GM19452 (cell line): ENCODE results near the gene GAA.

Source experiments
- ATAC-seq: cut with Tn5 transposase; IDR thresholded peaks from one replicate; pipeline ENCODE4 v1.9.1; 2021; ENCODE audit not compliant: unreplicated experiment

GAA gene

DNA sequence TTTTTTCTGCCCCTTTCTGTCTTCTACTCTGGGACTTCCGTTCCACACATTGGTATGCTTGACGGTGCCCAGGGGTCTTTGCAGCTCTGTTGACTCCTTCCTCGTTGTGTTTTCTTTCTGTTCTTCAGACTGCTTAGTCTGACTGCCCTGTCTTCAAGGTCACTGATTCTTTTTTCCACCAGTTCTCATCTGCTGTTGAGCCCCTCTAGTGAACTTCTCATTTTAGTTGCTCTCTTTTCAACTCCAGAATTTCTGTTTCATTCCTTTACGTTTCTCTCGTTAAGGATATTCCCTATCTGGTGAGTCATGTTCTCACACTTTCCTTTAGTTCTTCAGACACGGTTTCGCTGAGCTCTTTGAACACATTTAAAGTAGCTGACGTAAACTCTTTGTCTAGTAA is 13.8 kb downstream of the GAA start:
- no peak for ATAC-seq

DNA sequence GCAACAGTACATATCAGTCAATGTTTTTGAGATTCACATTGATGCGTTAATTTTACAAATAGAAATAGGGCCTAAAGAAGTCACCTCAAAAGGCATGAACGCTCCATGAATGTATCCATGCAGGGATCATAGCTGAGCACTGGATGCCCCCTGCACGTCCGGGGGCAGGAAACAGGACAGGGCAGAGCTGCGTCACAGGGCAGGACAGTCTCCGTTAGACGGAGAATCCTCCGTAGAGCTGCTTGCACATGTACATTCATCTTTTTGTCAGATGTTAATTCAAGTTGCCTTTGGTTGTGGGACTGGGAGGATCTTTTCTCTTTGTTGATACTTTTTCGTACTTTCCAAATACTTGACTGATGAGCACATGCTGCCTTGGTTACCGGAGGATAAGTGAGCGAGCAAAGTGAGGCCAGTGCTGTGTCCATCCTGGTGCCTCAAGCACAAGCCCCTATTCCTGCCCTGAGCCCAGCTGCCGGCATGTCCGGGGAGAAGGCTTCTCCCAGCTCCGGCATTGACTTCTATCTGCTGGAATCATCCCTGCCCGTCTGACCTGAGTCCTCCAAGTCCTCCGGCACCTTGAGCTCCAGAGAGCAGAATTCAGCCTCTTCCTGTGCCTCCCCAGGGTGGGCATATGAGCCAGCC is 15.0 kb downstream of the GAA start:
- ATAC-seq = no peak

DNA sequence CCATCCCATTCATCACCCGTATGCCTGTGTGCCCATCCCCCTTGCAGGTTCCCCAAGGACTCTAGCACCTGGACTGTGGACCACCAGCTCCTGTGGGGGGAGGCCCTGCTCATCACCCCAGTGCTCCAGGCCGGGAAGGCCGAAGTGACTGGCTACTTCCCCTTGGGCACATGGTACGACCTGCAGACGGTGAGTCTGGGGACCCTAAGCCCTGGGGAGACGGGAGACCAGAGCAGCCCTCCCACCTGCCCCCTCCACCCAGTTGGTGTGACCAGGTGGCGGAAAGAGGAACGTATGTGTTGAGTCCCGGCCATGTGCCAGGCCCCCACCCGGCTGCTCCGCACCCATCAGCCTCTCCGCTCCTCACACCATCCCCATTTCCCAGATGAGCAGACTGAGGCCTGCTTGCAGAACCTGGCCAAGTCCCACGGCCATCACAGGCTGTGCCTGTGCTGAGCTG is 15.6 kb downstream of the GAA start:
- ATAC-seq = no peak

DNA sequence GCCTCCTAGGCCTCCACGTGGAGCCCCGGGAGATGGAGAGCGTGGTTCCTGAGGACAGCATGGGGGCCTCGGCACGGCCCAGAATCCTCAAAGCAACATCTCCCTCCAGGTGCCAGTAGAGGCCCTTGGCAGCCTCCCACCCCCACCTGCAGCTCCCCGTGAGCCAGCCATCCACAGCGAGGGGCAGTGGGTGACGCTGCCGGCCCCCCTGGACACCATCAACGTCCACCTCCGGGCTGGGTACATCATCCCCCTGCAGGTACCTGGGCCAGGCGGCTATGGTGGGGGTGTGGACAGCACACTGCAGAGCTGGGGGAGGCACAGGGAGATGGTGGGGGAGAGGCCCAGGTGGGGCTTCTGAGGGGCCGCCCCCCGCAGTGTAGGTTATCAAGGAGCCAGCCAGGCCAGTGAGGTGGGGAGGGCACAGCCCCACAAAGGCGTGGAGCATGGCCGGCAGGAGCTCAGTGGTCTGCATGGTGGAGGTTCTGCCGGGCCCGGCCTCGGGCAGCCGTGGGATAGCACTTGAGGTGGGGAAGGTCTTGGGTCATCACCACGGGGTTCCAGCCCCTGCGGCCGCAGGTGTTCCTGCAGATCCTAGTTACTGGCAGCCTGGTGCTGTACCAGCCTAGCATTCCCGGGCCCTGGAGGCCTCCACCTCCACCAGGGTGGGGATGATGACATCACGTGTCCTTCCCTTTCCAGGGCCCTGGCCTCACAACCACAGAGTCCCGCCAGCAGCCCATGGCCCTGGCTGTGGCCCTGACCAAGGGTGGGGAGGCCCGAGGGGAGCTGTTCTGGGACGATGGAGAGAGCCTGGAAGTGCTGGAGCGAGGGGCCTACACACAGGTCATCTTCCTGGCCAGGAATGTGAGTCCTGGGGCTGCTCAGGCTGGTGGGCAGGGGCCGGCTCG is 16.4 kb downstream of the GAA start:
- no peak for ATAC-seq

DNA sequence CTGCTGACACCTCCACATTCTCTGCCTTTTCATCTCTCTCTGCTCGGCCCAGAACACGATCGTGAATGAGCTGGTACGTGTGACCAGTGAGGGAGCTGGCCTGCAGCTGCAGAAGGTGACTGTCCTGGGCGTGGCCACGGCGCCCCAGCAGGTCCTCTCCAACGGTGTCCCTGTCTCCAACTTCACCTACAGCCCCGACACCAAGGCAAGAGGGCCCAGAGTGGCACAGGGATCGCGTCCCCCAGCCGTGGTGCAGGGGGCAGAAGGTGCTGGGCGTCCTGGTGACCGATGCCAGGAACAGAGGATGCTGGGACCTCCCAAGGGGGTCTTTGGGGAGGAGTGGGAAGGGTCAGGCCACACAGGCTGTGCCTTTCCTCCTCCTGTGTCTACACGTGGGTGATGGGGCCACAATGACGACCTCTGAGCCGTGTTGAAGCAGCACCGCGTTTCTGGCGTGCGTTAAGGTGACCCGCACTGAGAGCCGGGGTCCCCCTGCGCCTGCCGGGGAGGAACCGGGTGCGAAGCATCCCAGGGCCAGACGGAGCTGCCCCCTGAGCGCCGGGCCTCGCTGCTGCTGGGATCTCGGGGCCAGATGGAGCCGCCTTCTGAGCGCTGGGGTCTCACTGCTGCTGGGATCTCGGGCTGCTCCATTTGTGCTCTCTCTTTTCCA is 17.4 kb downstream of the GAA start:
- no peak for ATAC-seq

DNA sequence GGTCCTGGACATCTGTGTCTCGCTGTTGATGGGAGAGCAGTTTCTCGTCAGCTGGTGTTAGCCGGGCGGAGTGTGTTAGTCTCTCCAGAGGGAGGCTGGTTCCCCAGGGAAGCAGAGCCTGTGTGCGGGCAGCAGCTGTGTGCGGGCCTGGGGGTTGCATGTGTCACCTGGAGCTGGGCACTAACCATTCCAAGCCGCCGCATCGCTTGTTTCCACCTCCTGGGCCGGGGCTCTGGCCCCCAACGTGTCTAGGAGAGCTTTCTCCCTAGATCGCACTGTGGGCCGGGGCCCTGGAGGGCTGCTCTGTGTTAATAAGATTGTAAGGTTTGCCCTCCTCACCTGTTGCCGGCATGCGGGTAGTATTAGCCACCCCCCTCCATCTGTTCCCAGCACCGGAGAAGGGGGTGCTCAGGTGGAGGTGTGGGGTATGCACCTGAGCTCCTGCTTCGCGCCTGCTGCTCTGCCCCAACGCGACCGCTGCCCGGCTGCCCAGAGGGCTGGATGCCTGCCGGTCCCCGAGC is 17.9 kb downstream of the GAA start:
- no peak for ATAC-seq

DNA sequence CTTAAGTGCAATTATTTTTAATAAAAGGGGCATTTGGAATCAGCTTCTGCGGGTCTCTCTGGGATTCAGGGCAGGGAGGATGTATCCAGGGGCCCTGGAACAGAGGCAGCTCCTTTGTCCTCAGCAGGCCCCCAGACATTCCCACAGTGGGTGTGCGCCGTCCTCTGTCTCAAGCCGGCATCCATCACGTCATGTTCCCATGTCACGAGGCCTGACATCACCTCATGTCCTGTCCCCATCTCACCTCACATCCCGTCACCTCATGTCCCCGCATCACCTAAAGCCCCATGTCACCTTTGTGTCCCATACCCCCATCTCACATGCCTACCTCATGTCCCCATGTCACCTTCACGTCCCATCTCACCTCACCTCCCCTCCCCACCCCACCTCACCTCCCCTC is 18.5 kb downstream of the GAA start:
- no peak for ATAC-seq

DNA sequence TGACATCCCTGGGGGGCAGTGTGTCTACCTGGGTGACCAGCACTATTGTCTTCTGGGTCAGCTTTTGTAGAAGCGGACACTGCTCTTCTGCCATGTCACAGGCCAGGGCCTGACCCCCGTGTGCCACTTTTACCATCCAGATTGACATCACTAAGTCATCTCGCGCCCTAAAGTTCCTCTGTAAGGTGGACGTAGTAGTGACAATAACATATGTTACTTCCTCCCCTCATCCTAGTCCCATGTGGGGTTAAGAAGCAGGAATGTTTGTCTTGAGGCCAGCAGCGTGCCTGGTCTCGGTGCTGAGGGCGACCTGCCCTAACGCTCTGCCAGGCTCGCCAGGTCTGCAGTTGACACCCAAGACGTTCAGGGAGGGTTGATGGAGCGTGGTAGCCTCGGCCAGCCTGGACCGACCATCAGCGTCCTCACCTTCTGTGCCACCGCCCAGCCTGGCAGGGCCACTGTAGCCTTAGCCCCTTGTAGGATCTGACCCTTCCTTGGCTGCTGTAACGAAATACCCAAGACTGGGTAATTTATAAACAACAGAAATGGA is 20.7 kb downstream of the GAA start:
- ATAC-seq = no peak

DNA sequence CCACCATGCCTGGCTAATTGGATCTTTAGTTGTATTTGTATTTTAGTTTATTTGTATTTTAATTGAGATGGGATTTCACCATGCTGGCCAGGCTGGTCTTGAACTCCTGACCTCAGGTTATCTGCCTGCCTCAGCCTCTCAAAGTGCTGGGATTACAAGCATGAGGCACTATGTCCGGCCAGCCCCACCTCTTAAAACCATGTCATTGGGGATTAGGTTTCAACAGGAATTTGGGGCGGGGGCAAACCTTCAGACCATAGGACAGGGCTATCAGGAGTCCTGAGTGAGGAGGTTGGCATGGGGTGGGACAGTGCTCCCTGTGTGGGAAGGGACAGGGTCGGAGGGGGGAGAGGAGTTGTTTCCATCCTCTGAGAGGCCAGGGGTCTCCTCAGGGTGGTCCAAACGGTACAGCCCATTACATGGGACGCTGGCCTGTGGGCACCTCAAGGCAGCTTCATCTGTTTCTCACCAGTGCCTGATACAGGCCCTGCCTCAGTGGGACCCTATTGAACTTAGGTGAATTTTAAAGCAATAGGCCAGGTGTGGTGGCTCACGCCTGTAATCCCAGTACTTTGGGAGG is 21.6 kb downstream of the GAA start:
- no peak for ATAC-seq

DNA sequence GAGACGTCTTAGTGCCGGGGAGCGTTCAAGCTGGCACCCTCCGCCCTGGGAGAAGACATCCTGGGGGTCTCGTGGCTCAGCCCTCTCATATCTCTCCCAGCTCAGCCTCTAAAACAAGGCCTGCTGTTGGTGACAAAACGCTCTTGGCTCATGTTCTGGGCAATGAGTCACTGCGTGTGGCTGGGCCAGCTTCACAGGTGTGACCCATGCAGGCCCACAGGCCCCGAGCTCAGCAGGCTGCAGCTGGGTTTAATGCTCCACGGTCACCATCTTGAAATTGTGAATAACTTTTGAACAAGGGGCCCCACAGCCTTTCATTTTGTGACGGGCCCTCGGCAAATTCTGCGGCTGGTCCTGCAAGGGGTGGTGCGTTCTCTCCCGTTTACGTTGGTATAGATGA is 22.4 kb downstream of the GAA start:
- ATAC-seq = no peak

DNA sequence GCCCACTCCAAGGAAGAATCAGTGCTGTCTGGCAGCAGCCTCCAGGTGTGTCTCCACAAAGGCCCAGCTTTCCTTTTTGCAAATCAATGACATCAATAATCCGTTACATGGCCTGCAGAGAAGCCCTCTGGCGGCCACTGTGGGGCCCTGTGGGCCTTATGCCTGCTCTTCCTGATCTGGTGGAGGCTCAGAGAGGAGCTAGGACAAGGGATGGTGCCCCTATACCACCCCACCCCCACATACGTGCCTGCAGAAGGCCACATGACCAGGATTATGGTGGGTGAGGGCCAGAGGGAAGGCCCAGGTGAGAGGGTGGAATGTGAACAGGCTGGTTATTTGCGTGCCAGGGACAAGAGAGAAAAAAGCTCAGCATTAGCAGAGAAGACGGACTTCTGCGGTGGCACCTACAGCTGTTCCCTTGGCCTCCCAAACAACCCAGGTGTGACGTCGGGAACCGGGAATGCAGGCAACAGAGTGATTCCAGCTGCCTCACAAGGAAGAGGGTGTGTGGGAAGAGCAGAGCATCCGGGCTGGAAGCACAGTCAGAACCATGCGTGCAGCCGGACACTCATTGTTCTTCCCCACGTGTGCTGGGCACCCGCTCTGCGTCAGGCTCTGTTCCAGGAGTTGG is 23.1 kb downstream of the GAA start:
- ATAC-seq = no peak

DNA sequence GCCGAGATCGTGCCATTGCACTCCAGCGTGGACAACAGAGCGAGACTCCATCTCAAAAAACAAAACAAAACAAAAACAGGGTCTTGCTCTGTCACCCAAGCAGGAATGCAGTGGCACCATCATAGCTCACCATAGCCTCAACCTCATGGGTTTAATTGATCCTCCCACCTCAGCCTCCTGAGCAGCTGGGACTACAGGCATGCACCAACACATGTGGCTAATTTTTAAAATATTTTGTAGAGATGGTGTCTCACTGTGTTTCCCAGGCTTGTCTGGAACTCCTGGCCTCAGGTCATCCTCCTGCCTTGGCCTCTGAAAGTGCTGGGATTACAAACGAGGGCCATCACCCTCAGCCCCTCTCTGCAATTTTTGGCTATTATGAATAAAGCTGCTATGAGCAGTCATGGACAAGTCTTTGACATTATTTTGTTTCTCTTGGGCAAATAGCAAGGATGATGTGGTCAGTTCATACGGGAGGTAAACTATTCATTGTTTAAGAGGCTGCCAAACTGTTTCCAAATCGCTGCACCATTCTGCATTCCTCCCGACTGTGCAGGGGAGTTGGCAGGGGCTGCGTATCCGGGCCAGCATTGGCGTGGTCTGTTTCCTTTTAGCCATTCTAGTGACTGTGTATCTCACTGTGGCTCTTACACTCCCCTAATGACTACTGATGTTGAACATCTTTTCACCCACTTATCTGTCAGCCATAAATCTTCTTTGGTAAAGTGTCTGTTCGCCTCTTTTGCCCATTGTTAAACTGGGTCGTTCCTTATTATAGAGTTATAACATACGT is 24.5 kb downstream of the GAA start:
- no peak for ATAC-seq

DNA sequence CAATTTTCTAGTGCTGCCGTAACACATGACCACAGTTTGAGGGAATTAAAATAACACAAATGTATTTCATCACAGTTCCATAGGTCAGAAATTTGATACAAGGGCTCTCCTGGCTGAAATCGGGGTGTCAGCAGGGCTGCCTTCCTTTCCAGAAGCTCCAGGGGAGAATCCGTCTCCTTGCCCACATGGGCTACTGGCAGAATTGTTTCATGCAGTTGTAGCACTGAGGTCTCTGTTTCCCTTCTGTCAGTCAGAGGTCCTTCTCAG is 25.0 kb downstream of the GAA start:
- ATAC-seq = no peak

DNA sequence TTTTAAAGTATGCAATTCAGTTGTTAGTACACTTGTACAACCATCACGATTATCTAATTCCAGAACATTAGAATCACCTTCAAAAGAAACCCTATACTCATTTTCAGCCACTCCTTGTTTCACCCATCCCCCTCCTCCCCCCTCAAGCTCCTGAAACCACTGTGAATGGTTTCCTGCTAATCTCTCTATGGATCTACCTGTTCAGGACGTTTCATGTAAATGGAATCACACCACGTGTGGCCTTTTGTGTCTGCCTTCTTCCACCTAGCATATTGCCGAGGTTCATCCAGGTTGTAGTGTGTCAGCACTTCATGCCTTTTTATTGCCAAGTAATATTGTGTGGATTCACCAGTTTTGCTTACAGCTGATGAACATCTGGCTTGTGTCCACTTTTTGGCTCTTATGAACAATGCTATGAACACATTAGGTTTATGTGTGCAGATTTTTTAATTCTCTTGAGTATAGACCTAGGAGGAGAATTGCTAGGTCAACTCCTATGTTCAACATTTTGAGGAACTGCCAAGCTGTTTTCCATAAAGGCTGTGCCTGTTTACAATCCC is 27.7 kb downstream of the GAA start:
- no peak for ATAC-seq

DNA sequence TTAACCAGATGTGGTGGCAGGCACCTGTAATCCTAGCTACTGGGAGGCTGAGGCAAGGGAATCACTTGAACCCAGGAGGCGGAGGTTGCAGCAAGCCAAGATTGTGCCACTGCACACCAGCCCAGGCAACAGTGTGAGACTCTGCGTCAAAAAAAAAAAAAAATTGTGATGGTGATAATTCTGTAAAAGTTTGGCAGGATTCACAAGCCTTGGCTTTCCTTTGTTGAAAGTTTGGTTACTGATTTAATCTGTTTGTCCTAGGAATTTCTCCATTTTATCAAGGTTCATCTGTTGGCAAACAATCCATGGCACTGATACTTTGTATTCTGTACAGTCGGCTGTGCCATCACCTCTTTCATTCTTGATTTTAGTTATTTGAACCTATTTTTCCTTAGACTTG is 29.6 kb downstream of the GAA start:
- ATAC-seq = no peak

DNA sequence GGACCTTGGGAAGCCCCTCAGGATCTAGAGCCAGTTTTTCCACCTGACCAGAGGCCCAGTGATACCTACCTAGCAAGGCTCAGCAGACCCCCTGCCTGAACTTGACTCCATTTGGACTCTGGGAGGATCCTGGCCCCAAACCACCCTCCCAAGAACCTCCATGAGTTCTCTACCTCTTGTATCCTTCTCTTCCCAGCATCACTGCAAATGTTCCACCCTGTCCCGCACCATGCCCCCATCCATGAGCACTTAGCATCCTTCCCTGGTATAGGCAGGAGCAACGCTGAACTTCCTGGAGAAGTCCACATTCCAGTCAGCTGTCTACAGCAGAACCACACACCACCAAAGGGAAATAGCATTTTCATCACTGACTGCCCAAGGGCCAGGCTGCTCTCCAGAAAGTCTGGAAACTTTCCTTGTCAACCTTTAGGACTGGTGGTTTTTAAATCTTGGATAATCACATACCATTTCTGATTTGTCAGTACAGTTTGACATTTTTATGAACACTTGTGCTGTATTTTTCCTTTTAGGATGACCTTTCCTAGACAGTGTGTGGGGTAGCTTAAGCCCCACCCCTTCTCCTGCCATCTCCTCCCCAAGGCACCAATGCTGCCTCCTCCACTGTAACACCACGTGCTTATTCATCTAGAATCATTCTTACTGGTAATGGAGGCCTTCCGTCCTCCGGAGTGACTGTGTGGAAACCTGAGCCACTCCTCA is 31.7 kb downstream of the GAA start:
- no peak for ATAC-seq

DNA sequence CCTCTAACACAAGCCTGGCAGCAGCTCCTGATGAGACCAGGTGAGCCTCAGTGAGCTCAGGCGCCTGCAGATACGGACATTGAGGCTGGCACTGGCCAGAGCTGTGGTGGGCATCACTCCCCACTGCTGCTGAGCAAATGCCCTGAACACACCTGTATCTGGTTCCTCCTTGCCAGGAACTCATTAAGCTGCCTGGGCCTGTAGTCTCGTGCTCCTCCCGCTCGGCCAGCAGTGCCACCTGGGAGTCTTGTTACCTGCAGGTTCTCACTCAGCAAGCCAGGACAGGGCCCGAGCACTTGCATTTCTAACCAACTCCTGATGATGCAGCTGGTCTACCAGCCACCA is 32.2 kb downstream of the GAA start:
- no peak for ATAC-seq

DNA sequence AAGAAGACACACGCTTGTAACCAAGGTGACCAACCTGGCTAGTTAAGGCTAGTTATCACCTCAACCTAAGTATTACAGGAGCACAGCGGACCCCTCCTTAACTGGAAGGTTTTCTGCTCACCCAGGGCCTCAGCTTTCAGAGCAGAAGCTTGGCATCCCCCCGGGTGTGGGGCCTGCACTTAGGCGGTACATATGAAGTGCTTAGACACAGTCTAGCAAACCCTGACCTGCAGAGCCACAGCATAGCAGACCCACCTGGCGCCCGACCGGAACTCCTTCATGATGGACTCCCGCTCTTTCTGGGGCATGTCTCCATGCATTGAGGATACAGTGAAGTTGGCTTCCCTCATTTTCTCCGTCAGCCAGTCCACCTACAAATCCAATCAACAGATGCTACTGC is 35.8 kb downstream of the GAA start:
- ATAC-seq = no peak

DNA sequence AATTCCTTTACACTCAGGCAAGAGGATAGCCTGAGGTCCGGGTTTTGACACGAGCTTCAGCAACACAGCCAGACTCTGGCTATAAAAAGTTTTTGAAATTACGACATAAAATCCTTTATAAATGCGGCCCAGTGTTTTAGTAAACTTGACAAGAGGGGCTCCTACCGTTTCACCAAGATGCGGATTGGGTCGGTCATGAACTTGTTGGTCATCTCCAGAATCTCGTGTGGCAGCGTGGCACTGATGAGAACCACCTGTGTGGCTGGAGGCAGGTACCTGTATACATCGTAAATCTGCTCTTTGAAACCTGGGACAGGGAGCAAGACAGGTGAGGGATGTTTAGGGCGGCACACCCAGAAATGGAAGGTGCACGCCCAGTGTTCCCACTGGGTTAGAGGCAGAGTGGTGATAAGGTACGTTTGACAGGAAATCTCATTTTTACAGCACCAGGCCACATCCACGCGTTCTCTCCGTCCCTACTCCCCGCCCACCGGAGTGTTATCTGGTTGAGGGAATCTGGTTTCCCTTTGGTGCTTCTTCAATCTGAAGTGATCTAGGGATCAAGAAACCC is 37.6 kb downstream of the GAA start:
- no peak for ATAC-seq
